Transverse colon (tissue), 4 donors: ENCODE results near the gene RPS19BP1. TPM values are rescaled to one million over a fixed set of nuclear protein-coding genes. Genes with fewer than 3 reads are reported as not detected.

Experiments used
- DNase-seq: peaks from one replicate; pipeline ENCODE4 v3.0.0-alpha.2; 2019
- H3K27ac ChIP-seq, 4 donors: fragments of 200-600 bp; sonication (generic); 2 replicates each; pipeline ENCODE4 v1.5.1; 2016 to 2018; ENCODE audit warnings: inconsistent platforms in 4 of 4
- H3K27me3 ChIP-seq: fragments of 200-600 bp; sonication (generic); 2 replicates; pipeline ENCODE4 v1.5.1; 2017; ENCODE audit warnings: inconsistent platforms
- H3K36me3 ChIP-seq, 4 donors: fragments of 200-600 bp; sonication (generic); 2 replicates each; pipeline ENCODE4 v1.5.1; 2017 to 2019; ENCODE audit warnings: inconsistent platforms in 4 of 4
- H3K4me1 ChIP-seq, 4 donors: fragments of 200-600 bp; sonication (generic); 2 replicates each; pipeline ENCODE4 v1.5.1; 2017 to 2020; ENCODE audit warnings: inconsistent platforms in 4 of 4
- H3K4me3 ChIP-seq, 4 donors: fragments of 200-600 bp; sonication (generic); 1 replicate in 1 of 4; 2 replicates in 3 of 4; pipeline versions ENCODE4 v1.5.1 to v1.6.1; 2017 to 2019; ENCODE audit warnings: inconsistent platforms in 4 of 4
- H3K9me3 ChIP-seq, 2 donors: fragments of 200-600 bp; sonication (generic); 2 replicates each; pipeline ENCODE4 v1.5.1; 2017 to 2019; ENCODE audit warnings: inconsistent platforms in 2 of 2
- EP300 ChIP-seq: sonication (generic); formaldehyde crosslinking; IDR thresholded peaks from one replicate; pipeline ENCODE4 v1.6.1; 2017; ENCODE audit warnings: antibody characterized with exemption, low read depth
- POLR2A ChIP-seq: fragments of 450-650 bp; IDR thresholded peaks from one replicate; pipeline ENCODE4 v1.6.1; 2016; ENCODE audit warnings: antibody characterized with exemption, mild to moderate bottlenecking, moderate library complexity
- POLR2AphosphoS5 ChIP-seq, 3 donors: sonication (generic); formaldehyde crosslinking; IDR thresholded peaks; one replicate each; pipeline ENCODE4 v1.6.1; 2016; ENCODE audit warnings: antibody characterized with exemption in 3 of 3
- WGBS, 2 donors: methylation state at CpG; one replicate each; pipeline ENCODE4 v1.1.5; 2018; ENCODE audit warnings: low coverage in 1 of 2; 5-methylcytosine and 5-hydroxymethylcytosine counted together
- in situ Hi-C, 4 donors: fragments of 200-750 bp; cut with MboI; loops; one replicate each; pipeline versions ENCODE4 v1.15.0 to v1.15.1; 2017; ENCODE audit warnings: low sequenced_read_pairs in 3 of 4, low pct_ligation_motif_present in 1 of 4, low pct_unique_long_range_greater_than_20kb in 1 of 4
- intact Hi-C: fragments of 100-400 bp; cut with DNase I; formaldehyde crosslinking; loops from one replicate; pipeline ENCODE4 v1.15.1; 2023; ENCODE audit warnings: low total_unique reads
- total RNA-seq, 4 donors: library from RNA; depleted of rRNA; stranded (reverse); fragments of >200 nt; gene quantifications; one replicate each; pipeline ENCODE4 v1.1.0, GENCODE V29; 2016
- TF ChIP-seq, protein P1 (sequence below), 5 experiments: fragments of 200-600 bp in 3 of 5; fragments of 450-650 bp in 2 of 5; sonication (generic) in 3 of 5; IDR thresholded peaks; 1 replicate in 2 of 5; 2 replicates in 3 of 5; pipeline ENCODE4 v1.5.1; 2016 to 2017; ENCODE audit warnings: antibody characterized with exemption in 5 of 5, inconsistent platforms in 3 of 5, mild to moderate bottlenecking in 2 of 5, moderate library complexity in 1 of 5

The RPS19BP1 gene
- total RNA-seq, 4 donors from 2014 or later: 20.5 to 153 (median 97.8) TPM

DNA sequence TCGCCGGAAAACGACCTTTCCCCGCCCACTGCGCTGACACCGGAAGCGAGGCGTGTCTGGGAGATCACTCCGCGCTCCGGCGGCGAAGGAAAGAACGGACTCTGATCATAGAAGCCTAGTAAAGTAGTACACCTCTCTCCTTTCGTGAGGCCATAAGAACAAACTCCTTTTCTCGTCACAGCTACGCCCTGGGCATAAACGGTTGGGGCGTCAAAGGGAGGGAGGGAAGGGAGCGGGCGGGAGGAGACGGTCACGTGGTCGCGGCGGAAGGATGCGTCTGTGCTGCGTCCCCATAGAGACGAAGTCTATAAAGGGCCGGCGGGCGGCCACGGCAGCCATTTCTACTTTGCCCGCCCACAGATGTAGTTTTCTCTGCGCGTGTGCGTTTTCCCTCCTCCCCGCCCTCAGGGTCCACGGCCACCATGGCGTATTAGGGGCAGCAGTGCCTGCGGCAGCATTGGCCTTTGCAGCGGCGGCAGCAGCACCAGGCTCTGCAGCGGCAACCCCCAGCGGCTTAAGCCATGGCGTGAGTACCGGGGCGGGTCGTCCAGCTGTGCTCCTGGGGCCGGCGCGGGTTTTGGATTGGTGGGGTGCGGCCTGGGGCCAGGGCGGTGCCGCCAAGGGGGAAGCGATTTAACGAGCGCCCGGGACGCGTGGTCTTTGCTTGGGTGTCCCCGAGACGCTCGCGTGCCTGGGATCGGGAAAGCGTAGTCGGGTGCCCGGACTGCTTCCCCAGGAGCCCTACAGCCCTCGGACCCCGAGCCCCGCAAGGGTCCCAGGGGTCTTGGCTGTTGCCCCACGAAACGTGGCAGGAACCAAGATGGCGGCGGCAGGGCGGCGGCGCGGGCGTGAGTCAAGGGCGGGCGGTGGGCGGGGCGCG is 12.1 kb downstream of the RPS19BP1 start, which contains the start of gene ATF4:
TSS of gene ATF4 (plus strand) at position 337 of the 880 bp plus-strand sequence. CDS start 884 bp downstream, outside the sequence.
- Histone ChIP-seq H3K4me3 (peak within 1 kb of the TSS; percentile 93 to 96 (median 94)), H3K9me3 (no peaks in the 10 kb centered on the region), H3K27me3 (no peaks in the 10 kb centered on the region), H3K4me1 (peaks cover 22 to 50% (median 42%) of the 10 kb centered on the region in 4 donors), H3K36me3 (peaks cover 0 to 20% (median 11%) of the 10 kb centered on the region in 4 donors), H3K27ac (peak within 1 kb of the TSS; percentile 96 to 100 (median 100))
- in situ Hi-C loops (no loop called here), intact Hi-C loops (loop anchor here (10.0 kb wide), 1 partner anchor 346 kb away; no protein-coding TSS in a partner anchor)
- TF ChIP-seq POLR2A: peak; percentile 100
- no peak for TF ChIP-seq EP300
- peak; percentile 98 to 100 (median 100) for TF ChIP-seq POLR2AphosphoS5 (IDR thresholded peaks at IDR 0.05)
- TF ChIP-seq, protein P1, sequence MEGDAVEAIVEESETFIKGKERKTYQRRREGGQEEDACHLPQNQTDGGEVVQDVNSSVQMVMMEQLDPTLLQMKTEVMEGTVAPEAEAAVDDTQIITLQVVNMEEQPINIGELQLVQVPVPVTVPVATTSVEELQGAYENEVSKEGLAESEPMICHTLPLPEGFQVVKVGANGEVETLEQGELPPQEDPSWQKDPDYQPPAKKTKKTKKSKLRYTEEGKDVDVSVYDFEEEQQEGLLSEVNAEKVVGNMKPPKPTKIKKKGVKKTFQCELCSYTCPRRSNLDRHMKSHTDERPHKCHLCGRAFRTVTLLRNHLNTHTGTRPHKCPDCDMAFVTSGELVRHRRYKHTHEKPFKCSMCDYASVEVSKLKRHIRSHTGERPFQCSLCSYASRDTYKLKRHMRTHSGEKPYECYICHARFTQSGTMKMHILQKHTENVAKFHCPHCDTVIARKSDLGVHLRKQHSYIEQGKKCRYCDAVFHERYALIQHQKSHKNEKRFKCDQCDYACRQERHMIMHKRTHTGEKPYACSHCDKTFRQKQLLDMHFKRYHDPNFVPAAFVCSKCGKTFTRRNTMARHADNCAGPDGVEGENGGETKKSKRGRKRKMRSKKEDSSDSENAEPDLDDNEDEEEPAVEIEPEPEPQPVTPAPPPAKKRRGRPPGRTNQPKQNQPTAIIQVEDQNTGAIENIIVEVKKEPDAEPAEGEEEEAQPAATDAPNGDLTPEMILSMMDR (IDR thresholded peaks at IDR 0.05): peak in 1 of 5 experiments; percentile 10
- DNase-seq: peak; percentile 91
- 1% methylated on average over 70 of the region's 86 CpGs; no CpG with 5 or more reads in 1 of the 2 donors for WGBS, 2 donors

DNA sequence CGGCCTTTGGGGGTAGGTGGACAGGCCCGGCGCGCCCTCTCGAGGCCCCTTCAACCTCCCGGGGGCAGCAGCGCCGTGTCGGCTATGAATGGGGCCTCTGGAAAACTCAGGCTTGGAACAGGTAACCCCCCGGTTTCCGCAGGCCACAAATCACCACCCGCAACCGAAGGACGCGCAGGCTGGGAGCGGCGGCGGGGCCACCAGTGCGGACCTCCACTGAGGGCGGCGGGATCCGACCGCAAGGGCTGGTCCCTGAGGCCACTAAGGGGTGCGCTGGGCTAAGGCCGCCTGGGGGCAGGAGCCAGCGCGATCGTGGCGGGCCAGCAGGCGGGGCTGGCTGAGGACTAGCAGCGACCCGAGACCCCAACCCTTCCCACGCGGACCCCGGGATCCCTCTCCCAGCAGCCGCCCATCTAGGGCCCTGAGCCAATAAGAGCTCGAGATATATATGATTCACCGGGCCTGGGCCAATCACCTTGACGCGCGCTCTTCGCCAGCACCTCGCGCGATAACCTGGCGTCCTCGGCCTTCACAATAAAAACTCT is 12.8 kb downstream of the RPS19BP1 start:
- Histone ChIP-seq H3K36me3 (peaks cover 0 to 27% (median 14%) of the 10 kb centered on the region in 4 donors), H3K9me3 (no peaks in the 10 kb centered on the region), H3K4me3 (peak overlapping the region; percentile 79 to 96 (median 94)), H3K27me3 (no peaks in the 10 kb centered on the region), H3K27ac (peak overlapping the region; percentile 96 to 100 (median 100)), H3K4me1 (peaks cover 22 to 49% (median 41%) of the 10 kb centered on the region in 4 donors)
- peak; percentile 98 for DNase-seq
- WGBS, 2 donors: 0% methylated on average over 21 of the region's 47 CpGs; no CpG with 5 or more reads in 1 of the 2 donors
- in situ Hi-C loops: no loop called here
- intact Hi-C loops: loop anchor here (10.0 kb wide), 2 partner anchors 115 to 345 kb away; no protein-coding TSS in a partner anchor
- TF ChIP-seq, protein P1 (IDR thresholded peaks at IDR 0.05): peak in 3 of 5 experiments; percentile 27 to 31 (median 29)
- peak; percentile 72 to 88 (median 83) for TF ChIP-seq POLR2AphosphoS5 (IDR thresholded peaks at IDR 0.05)
- no peak for TF ChIP-seq POLR2A

DNA sequence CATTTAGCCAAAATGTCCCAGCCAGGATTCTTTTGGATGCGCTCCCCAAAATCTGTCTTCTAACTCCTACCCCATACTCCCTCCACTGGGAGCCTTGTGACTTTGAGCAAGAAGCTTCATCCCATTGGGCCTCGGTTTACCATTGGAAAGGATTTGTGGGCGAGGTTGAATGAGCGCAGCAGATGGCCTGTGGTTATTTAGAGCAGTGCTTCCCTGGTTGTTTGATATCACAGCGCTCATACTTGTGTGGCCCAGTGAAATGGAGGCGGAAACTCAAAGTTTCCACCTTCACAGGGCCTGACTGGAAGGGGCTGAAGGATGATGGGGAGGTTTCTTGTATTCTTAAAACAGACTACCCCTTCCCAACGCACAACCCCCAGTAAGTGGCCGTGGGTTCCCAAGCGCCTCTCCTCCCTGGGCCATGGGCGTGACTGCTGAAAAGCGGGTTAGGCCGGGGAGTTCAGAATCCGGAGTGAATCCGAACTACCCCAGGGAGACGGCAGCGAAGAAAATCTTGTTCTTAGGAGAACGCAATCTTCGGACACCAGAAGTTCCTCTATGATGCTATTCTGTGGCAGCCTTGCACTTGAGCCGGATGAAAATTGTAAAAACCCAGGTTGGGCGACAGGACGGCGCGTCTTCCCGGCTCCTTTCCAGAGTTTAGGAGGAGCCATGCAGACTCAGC is 13.4 kb downstream of the RPS19BP1 start:
- peak overlapping the region; percentile 79 to 96 (median 94) for H3K4me3 ChIP-seq
- peaks cover 17 to 42% (median 38%) of the 10 kb centered on the region in 4 donors for H3K4me1 ChIP-seq
- peak; percentile 51 for DNase-seq
- H3K27ac ChIP-seq: peak overlapping the region; percentile 96 to 100 (median 100)
- in situ Hi-C loops: no loop called here
- H3K36me3 ChIP-seq: peaks cover 0 to 31% (median 16%) of the 10 kb centered on the region in 4 donors
- intact Hi-C loops: loop anchor here (10.0 kb wide), 1 partner anchor 114 kb away; no protein-coding TSS in a partner anchor
- no peaks in the 10 kb centered on the region for H3K27me3 ChIP-seq
- TF ChIP-seq POLR2A (no peak), POLR2AphosphoS5 (IDR thresholded peaks at IDR 0.05) (no peak), EP300 (no peak)
- TF ChIP-seq, protein P1 (IDR thresholded peaks at IDR 0.05): no peak
- WGBS, 2 donors: 10% methylated on average over 24 of the region's 24 CpGs; no CpG with 5 or more reads in 1 of the 2 donors
- no peaks in the 10 kb centered on the region for H3K9me3 ChIP-seq
